Skin epidermis (tissue), 12 donors: Measurements from ENCODE around the gene NLGN2.

Source experiments
- H3K27ac ChIP-seq, 21 experiments: fragments of 200-600 bp; sonication (generic) in 11 of 21; one replicate each; pipeline ENCODE4 v1.5.0; 2020; ENCODE audit warnings: mild to moderate bottlenecking in 3 of 21, inconsistent platforms in 2 of 21, moderate library complexity in 2 of 21
- H3K4me3 ChIP-seq, 7 experiments: fragments of 200-600 bp; sonication (generic) in 2 of 7; one replicate each; pipeline ENCODE4 v1.5.0; 2020; ENCODE audit warnings: inconsistent platforms in 2 of 7, mild to moderate bottlenecking in 2 of 7, moderate library complexity in 1 of 7

NLGN2 gene

GRCh38 chr17:7389924-7390910, 17.4 kb upstream of the NLGN2 start:
- Histone ChIP-seq H3K27ac (no peak overlapping the region), H3K4me3 (no peak overlapping the region)

DNA sequence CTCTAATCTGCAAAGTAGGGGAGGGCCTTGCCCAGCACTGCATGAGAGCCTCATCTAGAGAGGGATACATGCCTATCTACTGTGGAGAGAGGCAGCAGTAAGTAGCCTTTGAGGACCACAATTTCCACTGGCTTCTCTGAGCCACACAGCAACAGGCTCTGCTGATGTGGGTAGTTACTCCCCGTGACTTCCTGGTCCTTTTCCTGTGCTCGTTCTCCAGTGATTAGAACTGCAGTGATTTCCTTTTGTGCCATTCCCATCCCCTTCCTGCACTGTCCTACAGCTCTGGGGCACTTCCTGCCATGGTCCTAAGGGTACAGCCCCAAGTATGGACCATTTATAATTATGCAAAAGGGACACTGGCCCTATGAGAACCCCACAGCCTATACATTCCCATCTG, 16.3 kb upstream of the NLGN2 start:
- H3K4me3 ChIP-seq, result no peak overlapping the region
- peak overlapping the region in 1 of 21 experiments; percentile 5 for H3K27ac ChIP-seq

DNA sequence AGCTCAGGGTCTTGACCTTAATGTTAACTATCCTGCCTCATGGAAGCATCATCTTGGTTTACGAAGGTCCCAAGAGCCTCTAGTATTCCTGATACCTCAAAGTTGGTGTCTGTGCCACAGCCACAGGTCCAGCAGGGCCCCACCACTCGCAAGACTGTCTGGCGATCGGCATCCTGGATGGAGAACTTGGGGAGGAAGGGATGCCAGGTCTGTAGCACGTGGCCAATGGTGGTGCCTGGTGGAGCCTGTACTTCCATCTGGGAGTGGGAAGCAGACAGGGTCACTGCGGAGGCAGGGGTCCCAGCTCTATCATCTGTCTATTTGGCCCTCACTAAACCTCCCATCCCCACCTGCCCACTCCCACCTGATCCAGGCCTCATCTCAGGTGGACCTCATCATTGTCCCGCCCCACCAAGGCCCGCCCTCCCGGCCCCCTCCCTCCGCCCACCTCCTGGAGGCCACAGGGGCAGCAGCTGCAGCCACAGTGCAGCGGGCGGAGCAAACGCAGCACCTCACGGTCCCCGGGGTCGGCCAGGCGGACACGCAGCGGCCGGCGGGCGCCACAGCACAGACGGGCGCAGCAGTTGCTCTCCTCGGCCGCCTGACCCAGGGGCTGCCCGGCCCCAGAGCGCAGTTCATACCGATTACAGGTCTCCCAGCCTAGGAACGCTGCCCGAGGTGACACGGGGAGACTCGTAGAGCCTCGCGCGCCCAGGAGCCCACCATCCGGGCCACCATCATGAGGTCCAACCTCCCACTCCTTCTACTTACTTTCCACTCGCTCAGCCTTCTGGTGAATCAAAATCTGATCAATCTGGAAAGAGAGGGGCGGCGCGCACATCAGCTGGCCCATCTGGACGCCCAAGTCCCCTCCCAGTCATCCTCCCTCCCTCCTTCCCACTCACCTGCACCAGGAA, 14.7 kb upstream of the NLGN2 start:
- H3K4me3 ChIP-seq, result peak overlapping the region; percentile 59 to 90 (median 65)
- peak overlapping the region in 19 of 21 experiments; percentile 76 to 97 (median 90) for H3K27ac ChIP-seq

DNA sequence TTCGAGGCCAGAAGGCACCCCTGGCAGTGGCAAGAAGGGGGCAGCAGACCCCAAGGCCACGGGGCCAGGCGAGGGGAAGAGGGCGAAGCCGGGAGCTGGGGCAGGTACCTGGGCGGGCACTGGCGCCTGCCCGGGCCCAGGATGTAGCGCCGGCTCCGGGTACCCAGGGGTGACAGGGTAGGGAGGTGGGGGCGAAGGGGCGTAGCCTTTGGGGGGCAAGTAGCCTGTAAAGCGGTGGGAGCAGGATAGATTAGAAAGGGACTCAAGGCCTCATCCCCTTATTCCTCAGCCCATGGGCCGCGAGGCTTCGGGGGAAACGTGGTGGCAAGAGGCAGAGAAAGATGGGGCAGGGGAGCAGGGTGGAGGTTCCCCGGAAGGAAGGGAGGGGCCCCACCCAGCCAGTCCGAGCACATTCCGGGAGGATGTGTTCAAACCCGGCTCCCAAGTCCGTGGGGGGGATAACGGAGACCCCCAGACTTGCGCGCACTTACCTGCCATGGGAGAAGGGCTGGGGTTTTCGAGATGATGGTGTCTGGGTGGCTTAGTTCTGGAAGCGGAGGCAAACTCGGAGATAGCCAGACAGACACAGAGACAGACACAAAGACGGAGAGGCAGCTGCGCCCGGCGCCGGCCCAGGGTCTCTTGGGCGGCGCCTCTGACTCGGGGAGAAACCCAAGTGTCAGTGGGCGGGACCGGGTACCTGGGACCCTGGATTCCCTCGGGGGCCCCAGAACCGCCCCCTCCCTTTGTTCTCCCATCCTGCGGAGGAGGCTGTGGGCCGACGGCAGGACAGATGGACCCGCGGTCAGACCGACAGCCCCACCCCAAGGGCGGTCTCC, 13.8 kb upstream of the NLGN2 start:
- Histone ChIP-seq H3K27ac (peak overlapping the region; percentile 76 to 97 (median 90)), H3K4me3 (peak overlapping the region; percentile 59 to 90 (median 65))

DNA sequence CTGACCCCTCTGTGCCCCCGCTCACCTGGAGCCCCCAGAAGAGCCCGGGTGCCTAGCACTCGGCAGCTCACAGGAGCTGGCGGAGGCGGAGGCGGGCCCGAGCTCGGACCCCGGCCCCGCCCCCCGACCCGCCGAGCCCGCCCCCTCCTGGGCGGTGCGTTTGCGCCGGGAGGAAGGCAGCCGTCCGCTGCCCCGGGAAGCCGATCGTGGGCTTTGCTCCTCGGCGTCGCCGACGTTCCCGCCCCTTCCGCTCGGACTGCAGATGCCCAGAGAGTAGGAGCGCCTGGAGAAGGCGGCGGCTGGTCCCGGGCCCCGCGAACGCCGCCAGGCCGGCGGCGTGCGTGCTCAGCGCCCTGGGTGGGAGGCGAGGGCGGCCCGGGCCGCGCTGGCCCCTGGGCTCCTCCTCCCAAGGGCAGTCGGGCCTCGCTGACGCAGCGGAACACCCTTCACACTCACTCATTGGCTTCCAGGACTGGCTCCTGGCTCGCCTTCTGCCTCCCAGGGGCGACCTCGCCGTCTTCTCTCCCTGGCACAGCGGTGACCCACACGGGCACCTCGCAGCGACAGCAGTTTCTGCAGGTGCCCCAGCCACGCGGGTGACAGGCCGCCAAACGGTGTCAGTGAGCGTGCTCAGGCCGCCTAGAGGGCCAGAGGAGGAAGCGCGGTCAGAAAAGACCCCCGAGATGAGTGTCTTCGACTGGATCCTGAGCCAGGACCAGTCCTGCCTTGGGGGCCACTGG, 13.0 kb upstream of the NLGN2 start, which contains the start of gene PLSCR3:
PLSCR3 (minus strand) TSS at position 74 of the 740 bp plus-strand sequence. CDS start 415 bp downstream, outside the sequence.
- H3K4me3 ChIP-seq, result peak within 1 kb of the TSS; percentile 59 to 90 (median 65)
- peak within 1 kb of the TSS; percentile 76 to 97 (median 90) for H3K27ac ChIP-seq

GRCh38 chr17:7396147-7396546, 11.5 kb upstream of the NLGN2 start:
- Histone ChIP-seq H3K27ac (no peak overlapping the region), H3K4me3 (no peak overlapping the region)

GRCh38 chr17:7398612-7399011, 9.0 kb upstream of the NLGN2 start:
- no peak overlapping the region for H3K27ac ChIP-seq
- no peak overlapping the region for H3K4me3 ChIP-seq

DNA sequence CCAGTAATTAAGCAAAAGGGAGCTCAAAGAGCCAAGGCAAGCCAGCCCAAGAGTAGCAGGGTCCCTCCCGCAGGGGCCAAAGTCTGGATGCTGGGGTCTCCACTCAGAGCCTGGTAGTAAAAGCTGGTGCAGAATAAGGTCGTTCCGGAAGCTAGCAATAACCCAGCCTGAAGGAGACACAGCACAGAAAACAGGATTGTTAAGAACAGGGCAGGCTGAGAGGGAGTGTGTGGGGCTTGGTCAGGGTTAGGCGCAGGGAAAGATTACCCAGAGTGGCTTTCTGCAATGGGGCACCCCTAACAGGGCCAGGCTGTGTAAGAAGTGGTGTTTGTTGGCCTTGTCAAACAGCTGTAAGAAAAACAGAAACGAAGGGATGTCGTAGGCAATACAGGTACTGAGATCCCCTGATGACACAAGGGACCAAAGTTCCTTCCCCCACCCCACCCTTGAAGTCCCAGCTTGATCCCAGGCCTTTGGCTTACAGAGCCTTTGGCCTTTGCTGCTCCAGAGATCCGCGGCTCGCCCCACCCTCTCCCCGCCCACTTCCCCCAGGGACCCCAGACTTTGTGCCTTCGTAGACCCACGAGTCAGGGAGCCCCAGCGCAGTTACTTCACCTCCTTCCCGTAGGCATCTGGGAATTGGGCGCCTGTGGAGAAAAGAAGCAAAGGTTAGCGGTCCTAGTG, 4.5 kb upstream of the NLGN2 start:
- Histone ChIP-seq H3K27ac (peak overlapping the region in 20 of 21 experiments; percentile 60 to 93 (median 85)), H3K4me3 (peak overlapping the region; percentile 46 to 72 (median 60))

DNA sequence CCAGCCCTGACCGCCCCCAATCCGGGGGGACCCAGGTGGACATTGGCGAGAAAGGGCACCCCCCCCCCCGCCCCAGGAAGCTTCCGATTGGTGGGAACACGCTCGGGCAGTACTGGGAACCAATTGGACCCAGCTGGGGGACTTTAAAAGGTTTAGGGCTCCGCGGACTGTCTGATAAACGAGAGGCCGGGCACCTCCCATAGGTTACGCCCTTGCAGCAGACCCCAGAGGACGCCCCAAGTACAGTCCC, 4.0 kb upstream of the NLGN2 start:
- peak overlapping the region in 20 of 21 experiments; percentile 60 to 93 (median 85) for H3K27ac ChIP-seq
- H3K4me3 ChIP-seq, result peak overlapping the region; percentile 46 to 72 (median 60)

- Histone ChIP-seq H3K27ac (peak within 1 kb of the TSS; percentile 60 to 94 (median 85)), H3K4me3 (peak within 1 kb of the TSS; percentile 46 to 72 (median 60))
These were observed 3.5 kb upstream of the NLGN2 start, which contains the start of gene TMEM256 for GRCh38 chr17:7403977-7404736. TSS of gene TMEM256 (minus strand) at chr17:7404097. CDS start at chr17:7404084, 13 bp downstream.

- Histone ChIP-seq H3K4me3 (peak overlapping the region; percentile 46 to 72 (median 60)), H3K27ac (peak overlapping the region; percentile 56 to 94 (median 82))
These were observed 2.8 kb upstream of the NLGN2 start for GRCh38 chr17:7404737-7405349.

- Histone ChIP-seq H3K4me3 (peak overlapping the region; percentile 46 to 72 (median 60)), H3K27ac (peak overlapping the region in 20 of 21 experiments; percentile 56 to 94 (median 83))
These were observed 2.1 kb upstream of the NLGN2 start for GRCh38 chr17:7405350-7406234.

DNA sequence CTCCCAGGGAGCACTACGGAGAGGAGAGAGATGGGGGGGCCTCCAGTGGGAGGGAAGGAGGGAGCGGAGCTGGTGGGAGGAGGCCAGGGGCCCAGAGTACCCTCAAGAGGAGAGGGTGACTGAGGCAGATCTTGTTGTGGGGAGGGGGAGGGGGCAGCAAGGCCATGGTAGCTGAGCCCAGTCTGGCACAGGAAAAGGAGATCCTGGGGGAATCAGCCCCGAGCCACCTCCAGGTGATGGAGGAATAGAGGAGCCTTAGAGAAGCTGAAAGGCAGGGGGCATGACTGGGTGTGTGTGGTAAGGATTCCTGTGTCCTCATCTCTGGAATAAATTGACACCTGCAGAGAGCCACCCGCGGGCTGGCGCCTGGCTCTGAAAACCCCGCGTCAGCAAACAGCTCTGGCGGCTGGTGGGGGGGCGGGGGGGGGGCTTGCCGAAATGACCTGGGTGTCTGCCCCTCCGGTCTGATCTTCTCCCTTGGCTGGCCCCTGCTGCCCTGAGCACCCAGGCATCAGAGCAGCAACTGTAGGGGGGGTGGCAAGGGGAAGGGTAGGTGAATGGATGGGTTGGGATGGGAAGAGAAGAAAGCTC, 1.3 kb upstream of the NLGN2 start:
- H3K4me3 ChIP-seq, result peak overlapping the region in 2 of 7 experiments; percentile 62 to 65
- peak overlapping the region in 10 of 21 experiments; percentile 75 to 94 (median 88) for H3K27ac ChIP-seq

- Histone ChIP-seq H3K27ac (no peak overlapping the region), H3K4me3 (no peak overlapping the region)
These were observed 563 bp upstream of the NLGN2 start for GRCh38 chr17:7407082-7407481.

DNA sequence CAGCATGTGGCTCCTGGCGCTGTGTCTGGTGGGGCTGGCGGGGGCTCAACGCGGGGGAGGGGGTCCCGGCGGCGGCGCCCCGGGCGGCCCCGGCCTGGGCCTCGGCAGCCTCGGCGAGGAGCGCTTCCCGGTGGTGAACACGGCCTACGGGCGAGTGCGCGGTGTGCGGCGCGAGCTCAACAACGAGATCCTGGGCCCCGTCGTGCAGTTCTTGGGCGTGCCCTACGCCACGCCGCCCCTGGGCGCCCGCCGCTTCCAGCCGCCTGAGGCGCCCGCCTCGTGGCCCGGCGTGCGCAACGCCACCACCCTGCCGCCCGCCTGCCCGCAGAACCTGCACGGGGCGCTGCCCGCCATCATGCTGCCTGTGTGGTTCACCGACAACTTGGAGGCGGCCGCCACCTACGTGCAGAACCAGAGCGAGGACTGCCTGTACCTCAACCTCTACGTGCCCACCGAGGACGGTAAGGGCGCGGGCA, 645 bp downstream of the NLGN2 start:
- H3K27ac ChIP-seq, result peak overlapping the region in 1 of 21 experiments; percentile 16
- no peak overlapping the region for H3K4me3 ChIP-seq
